Small intestine (tissue), 7 donors: ENCODE measurements around the gene MARCHF10. TPM values are rescaled to one million over a fixed set of nuclear protein-coding genes. Genes with fewer than 3 reads are reported as not detected.
A peak's percentile ranks its signal among the peaks of the same experiment; 100 is the strongest.

Source experiments
- DNase-seq, 2 donors: peaks; one replicate each; pipeline versions ENCODE4 v3.0.0 to v3.0.0-alpha.2; 2013
- FAIRE-seq: peaks from 2 replicates; lab custom pipeline; 2012; peaks lifted over from hg19 to GRCh38; lab: Jason Lieb, UNC
- H3K27ac ChIP-seq, 3 donors: one replicate each; pipeline ENCODE4 v1.5.1; 2013; ENCODE audit warnings: low read length in 2 of 3, mild to moderate bottlenecking in 2 of 3, control low read depth in 1 of 3, inconsistent platforms in 1 of 3, low read depth in 1 of 3, moderate library complexity in 1 of 3
- H3K27me3 ChIP-seq, 3 donors: one replicate each; pipeline ENCODE4 v1.6.1; 2013; ENCODE audit warnings: low read length in 3 of 3, inconsistent platforms in 1 of 3; ENCODE audit not compliant: control insufficient read depth in 3 of 3, insufficient read depth in 3 of 3
- H3K36me3 ChIP-seq, 3 donors: one replicate each; pipeline ENCODE4 v1.6.1; 2013; ENCODE audit warnings: low read length in 3 of 3, inconsistent platforms in 1 of 3, low read depth in 1 of 3, mild to moderate bottlenecking in 1 of 3, moderate library complexity in 1 of 3; ENCODE audit not compliant: control insufficient read depth in 3 of 3, insufficient read depth in 2 of 3
- H3K4me1 ChIP-seq, 3 donors: one replicate each; pipeline ENCODE4 v1.6.1; 2013; ENCODE audit warnings: low read length in 2 of 3, inconsistent platforms in 1 of 3, low read depth in 1 of 3, mild to moderate bottlenecking in 1 of 3, moderate library complexity in 1 of 3; ENCODE audit not compliant: control insufficient read depth in 3 of 3, insufficient read depth in 2 of 3
- H3K4me3 ChIP-seq, 3 donors: one replicate each; pipeline ENCODE4 v1.5.1; 2013; ENCODE audit warnings: low read length in 3 of 3, control low read depth in 1 of 3, inconsistent platforms in 1 of 3, low read depth in 1 of 3, mild to moderate bottlenecking in 1 of 3, moderate library complexity in 1 of 3
- H3K9me3 ChIP-seq, 2 donors: one replicate each; pipeline ENCODE4 v1.6.1; 2013; ENCODE audit warnings: low read depth in 1 of 2, low read length in 1 of 2; ENCODE audit not compliant: control insufficient read depth in 2 of 2, insufficient read depth in 1 of 2
- WGBS, 3 donors: extraction: QIAGEN DNeasy Blood & Tissue Kit; methylation state at CpG; one replicate each; pipeline ENCODE4 v1.1.7; 2013; 5-methylcytosine and 5-hydroxymethylcytosine counted together
- polyA plus RNA-seq, 4 donors: library from polyadenylated mRNA; stranded (reverse) in 3 of 4; unstranded in 1 of 4; fragments of 200-250 nt in 3 of 4; fragments of 120-200 nt in 1 of 4; gene quantifications; one replicate each; pipeline versions ENCODE4 v1.2.1 to v1.2.3, GENCODE V29; 2013
- donor health status: healthy with polysubstance abuse.
- donor health status: control.
- donor health status: control.
- donor health status: Bipolar disorder and iron deficiency.
- donor health status: healthy.

MARCHF10 gene
- polyA plus RNA-seq, 4 donors, result 0.10 to 0.13 TPM; not detected in 2

- Histone ChIP-seq H3K27me3 (peaks cover 0 to 5% (median 0%) of the 10 kb centered on the region in 3 donors), H3K9me3 (no peaks in the 10 kb centered on the region), H3K36me3 (peaks cover 0 to 14% (median 0%) of the 10 kb centered on the region in 3 donors), H3K4me1 (no peaks in the 10 kb centered on the region), H3K4me3 (no peak overlapping the region), H3K27ac (no peak overlapping the region)
- DNase-seq, result no peak
- no peak for FAIRE-seq
- WGBS, 3 donors, result 76 to 91% (median 89%) methylated on average over 4 of the region's 4 CpGs
Measured at GRCh38 chr17:62672957-62673356, 135.2 kb downstream of the MARCHF10 start.

GRCh38 chr17:62671553-62671952, 136.6 kb downstream of the MARCHF10 start:
- DNase-seq (peak in 1 of 2 donors; percentile 20), FAIRE-seq (no peak)
- Histone ChIP-seq H3K27me3 (peaks cover 0 to 5% (median 0%) of the 10 kb centered on the region in 3 donors), H3K4me3 (no peak overlapping the region), H3K36me3 (peaks cover 0 to 19% (median 0%) of the 10 kb centered on the region in 3 donors), H3K27ac (no peak overlapping the region), H3K4me1 (no peaks in the 10 kb centered on the region), H3K9me3 (no peaks in the 10 kb centered on the region)
- 23 to 71% (median 41%) methylated on average over 14 of the region's 14 CpGs for WGBS, 3 donors

GRCh38 chr17:62670202-62670821, 137.8 kb downstream of the MARCHF10 start:
- no peak for FAIRE-seq
- WGBS, 3 donors, result 69 to 80% (median 71%) methylated on average over 24 of the region's 24 CpGs

GRCh38 chr17:62668091-62668804, 139.9 kb downstream of the MARCHF10 start:
- Histone ChIP-seq H3K4me1 (no peaks in the 10 kb centered on the region), H3K9me3 (no peaks in the 10 kb centered on the region), H3K27ac (no peak overlapping the region), H3K27me3 (peaks cover 0 to 5% (median 0%) of the 10 kb centered on the region in 3 donors), H3K4me3 (no peak overlapping the region), H3K36me3 (peaks cover 0 to 13% (median 0%) of the 10 kb centered on the region in 3 donors)
- WGBS, 3 donors, result 74 to 83% (median 75%) methylated on average over 10 of the region's 10 CpGs
- DNase-seq (no peak), FAIRE-seq (no peak)

More at GRCh38 chr17:62670202-62670821, 137.8 kb downstream of the MARCHF10 start:
- DNase-seq, result no peak
- peaks cover 0 to 5% (median 0%) of the 10 kb centered on the region in 3 donors for H3K27me3 ChIP-seq
- peaks cover 0 to 11% (median 0%) of the 10 kb centered on the region in 3 donors for H3K36me3 ChIP-seq
- H3K4me3 ChIP-seq, result no peak overlapping the region
- H3K27ac ChIP-seq, result no peak overlapping the region
- H3K9me3 ChIP-seq, result no peaks in the 10 kb centered on the region
- no peaks in the 10 kb centered on the region for H3K4me1 ChIP-seq

GRCh38 chr17:62666801-62667591, 141.1 kb downstream of the MARCHF10 start:
- DNase-seq, result no peak
- no peaks in the 10 kb centered on the region for H3K4me1 ChIP-seq
- H3K4me3 ChIP-seq, result no peak overlapping the region
- peaks cover 0 to 13% (median 0%) of the 10 kb centered on the region in 3 donors for H3K36me3 ChIP-seq
- H3K27me3 ChIP-seq, result peaks cover 0 to 5% (median 0%) of the 10 kb centered on the region in 3 donors
- WGBS, 3 donors, result 83 to 91% (median 85%) methylated on average over 36 to 40 of the region's 40 CpGs
- no peak for FAIRE-seq
- no peaks in the 10 kb centered on the region for H3K9me3 ChIP-seq
- no peak overlapping the region for H3K27ac ChIP-seq

GRCh38 chr17:62666061-62666800, 141.9 kb downstream of the MARCHF10 start:
- H3K4me1 ChIP-seq, result no peaks in the 10 kb centered on the region
- peaks cover 0 to 12% (median 0%) of the 10 kb centered on the region in 3 donors for H3K36me3 ChIP-seq
- no peak overlapping the region for H3K4me3 ChIP-seq
- FAIRE-seq, result no peak
- DNase-seq, result no peak
- H3K27ac ChIP-seq, result no peak overlapping the region
- WGBS, 3 donors, result 84 to 90% (median 84%) methylated on average over 28 to 30 of the region's 30 CpGs
- H3K9me3 ChIP-seq, result no peaks in the 10 kb centered on the region
- peaks cover 0 to 5% (median 0%) of the 10 kb centered on the region in 3 donors for H3K27me3 ChIP-seq

- DNase-seq (no peak), FAIRE-seq (no peak)
- WGBS, 3 donors, result 85 to 89% (median 87%) methylated on average over 3 of the region's 3 CpGs
Measured at GRCh38 chr17:62665599-62665998, 142.5 kb downstream of the MARCHF10 start.

More at GRCh38 chr17:62665599-62665998, 142.5 kb downstream of the MARCHF10 start:
- Histone ChIP-seq H3K27me3 (peaks cover 0 to 5% (median 0%) of the 10 kb centered on the region in 3 donors), H3K4me3 (no peak overlapping the region), H3K27ac (no peak overlapping the region), H3K9me3 (peaks cover 0 to 3% of the 10 kb centered on the region in 2 donors), H3K36me3 (peaks cover 0 to 10% (median 0%) of the 10 kb centered on the region in 3 donors), H3K4me1 (no peaks in the 10 kb centered on the region)
